Measurements from ENCODE around the gene CALHM1.
"Not testable (repeated sequence)": the region's sequence is repeated elsewhere in the genome, so short reads cannot be mapped to it uniquely, and the experiment has no call there.

Gene CALHM1

DNA sequence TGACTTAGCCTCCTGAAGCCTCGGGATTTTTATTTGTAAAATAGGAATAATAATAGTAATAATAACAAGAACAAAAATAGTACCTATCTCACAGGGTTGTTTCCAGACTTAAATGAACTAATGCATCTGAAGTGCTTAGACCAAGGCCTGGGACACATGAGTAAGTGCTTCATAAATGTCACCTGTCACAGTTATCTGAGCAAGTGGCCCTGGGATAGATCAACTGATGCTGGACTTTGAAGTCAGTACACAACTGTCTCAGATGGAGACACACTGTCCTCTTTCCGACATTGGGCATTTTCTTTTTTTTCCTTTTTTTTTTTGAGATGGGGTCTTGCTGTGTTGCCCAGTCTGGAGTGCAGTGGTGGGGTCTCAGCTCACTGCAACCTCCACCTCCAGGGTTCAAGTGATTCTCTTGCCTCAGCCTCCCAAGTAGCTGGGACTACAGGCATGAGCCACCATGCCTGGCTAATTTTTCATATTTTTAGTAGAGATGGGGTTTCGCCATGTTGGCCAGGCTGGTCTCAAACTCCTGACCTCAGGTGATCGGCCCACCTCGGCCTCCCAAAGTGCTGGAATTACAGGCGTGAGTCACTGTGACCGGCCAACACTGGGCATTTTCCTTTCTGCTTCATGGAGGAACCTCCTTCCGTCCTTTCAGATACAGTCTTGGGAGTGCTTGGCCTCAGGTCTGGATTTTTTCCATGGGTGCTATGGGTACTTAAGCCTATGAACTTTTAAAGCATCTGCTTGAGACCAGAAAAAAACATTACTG lies 28.1 kb upstream of the CALHM1 start:
- not testable (repeated sequence) for DNase-seq

DNA sequence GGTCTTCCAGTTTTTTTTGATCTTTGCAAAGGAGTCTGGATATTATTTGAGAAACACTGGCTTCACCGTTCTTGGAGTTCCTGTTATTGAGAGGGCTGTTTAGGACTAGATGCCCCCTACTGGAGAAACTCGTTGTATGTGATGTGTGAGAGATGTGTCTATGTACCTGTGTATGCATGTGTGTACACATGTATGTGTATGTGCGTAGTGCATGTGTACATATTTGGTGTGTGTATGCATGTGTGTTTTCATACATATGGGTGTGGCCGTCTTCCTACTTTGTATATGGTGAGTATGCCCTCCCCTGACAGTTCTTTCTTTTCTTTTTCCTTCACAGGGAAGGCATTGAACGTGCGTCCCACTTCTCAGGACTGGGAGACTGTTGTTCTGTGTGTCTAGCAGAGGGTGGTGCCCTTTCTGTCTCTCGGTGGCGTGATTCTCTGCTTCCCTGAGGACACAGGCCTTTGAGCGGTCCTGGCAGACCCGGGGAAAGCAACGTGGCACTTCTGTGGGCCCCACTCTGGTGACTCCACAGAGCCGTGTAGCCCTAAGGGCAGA lies 23.4 kb upstream of the CALHM1 start:
- no peak for DNase-seq

DNA sequence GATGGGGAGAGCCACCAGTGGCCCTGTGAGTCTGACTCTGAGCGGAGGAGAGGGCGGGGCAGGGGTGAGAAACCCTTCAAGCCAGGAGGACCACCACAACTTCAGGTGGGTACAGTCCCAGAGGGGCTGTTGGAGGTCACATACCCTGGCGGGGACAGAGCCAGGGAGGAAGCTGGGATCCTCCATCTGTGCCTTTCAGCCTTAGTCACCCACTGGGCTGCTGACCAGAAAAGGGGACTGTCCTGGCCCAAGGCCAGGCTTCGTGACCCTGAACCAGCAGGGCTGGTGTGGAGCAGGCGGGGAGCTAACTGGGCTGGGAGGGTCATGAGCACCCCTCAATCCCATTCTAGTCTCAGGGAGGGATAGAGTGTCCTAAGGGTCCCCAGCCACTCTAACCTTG lies 21.8 kb upstream of the CALHM1 start:
- no peak for DNase-seq

DNA sequence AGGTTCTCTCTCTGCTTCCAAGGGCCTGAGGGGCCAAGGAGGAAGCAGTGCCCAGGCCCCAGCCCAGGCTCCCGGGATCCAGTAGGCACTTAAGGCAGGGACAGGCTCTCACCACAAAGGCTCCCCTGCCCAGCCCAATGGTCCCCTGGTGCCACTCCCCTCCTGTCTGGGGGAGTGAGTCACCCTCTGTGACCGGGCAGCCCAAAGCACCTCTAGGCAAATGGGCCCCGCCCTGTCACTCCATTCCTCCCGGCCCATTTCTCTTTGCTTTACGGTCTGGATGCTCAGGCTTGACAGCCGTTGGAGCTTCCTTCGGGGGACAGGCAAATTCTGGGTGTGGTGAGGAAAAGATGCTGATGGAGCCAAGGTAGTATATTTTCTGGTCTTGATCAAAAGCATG lies 20.4 kb upstream of the CALHM1 start, which contains the start of gene CALHM3:
Gene CALHM3 (minus strand): TSS at position 106 of the 400 bp plus-strand sequence. CDS start 208 bp downstream, outside the sequence.
- no peak for DNase-seq

DNA sequence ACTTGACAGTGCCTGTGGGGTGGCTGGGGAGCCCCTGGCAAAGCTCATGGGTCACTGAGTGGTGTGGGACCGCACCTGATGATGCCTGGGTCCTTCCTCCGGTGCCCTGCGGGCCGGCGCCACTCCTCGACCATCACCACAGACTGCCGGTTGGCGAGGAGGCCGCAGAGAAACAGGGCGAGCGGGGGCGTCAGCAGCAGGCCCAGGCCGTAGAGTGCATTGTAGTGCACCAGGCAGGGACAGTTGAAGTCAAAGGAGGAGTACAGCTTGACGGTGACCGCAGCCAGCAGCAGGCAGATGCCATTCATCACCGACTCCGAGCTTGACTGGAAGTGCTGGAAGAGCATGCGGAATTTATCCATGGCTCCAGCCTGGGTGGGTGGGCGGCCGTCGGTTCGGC lies 20.0 kb upstream of the CALHM1 start:
- DNase-seq, result no peak

DNA sequence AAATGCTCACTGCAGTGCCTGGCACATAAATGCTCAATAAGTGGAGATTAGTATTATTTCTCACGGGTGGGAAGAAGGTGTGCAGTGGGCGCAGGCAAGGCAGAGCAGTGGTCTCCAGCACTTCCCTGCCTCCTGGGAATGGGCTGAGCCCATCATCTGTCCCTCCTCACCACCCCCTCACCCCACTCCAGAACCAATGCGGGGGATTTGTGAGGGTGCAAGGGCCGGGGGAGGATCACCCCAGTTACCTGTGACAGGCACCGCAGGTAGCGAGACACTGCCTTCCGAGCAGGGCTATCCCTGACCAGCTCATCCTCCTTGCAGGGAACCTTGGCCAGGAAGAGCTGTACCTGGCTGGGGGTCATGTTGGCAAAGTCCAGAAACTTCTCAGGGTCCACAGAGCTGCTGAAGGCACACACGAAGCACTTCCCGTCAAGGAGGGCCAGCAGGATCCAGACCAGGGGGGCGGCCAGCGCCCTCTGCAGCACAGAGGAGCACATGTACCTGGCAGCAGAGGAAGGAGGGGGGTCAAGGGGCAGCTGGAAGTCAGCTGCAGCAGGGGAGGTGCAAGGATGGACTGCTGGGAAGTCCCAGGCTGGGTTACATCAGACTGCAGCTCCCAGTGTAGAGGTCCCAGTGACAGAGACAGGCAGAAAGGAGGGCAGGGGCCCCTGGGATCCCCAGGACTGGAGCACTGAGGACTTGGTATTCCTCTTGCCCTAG lies 17.5 kb upstream of the CALHM1 start:
- no peak for DNase-seq

DNA sequence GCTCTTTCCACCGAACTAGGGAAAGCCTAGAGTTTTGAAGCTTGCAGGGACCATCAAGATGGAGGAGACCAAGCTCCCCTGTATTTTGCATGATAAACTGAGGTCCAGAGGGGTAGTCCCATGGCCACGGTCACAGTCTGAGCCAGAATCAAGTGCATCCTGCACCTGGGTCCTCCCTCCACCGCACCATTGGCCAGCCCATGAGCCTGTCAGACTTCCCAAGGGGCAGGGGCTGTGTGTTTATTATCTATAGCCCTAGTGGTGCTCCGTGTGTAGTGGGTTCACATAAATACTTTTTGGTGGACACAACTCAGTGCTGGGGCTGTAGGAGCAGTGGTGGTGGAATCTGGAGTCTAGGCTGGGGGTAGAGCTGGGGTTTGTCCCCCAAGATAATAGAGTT lies 16.7 kb upstream of the CALHM1 start:
- DNase-seq, result no peak

DNA sequence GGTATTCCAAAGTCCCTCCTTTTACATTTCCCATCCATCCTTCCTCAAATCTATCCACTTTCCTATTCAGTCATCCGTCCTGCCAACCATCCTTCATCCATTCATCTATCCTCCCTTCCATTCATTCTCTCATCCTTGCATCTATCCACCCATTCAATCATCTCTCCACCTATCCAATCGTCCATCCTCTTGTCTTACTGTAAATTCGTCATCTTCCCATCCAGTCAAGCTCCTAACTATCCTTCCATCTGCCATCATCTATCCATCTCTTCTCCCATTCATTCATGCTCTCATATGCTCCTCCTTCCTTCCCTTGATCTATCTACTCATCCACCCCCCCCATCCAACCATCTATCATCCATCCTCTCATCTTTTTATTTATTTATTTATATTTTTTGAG lies 15.4 kb upstream of the CALHM1 start:
- no peak for DNase-seq

DNA sequence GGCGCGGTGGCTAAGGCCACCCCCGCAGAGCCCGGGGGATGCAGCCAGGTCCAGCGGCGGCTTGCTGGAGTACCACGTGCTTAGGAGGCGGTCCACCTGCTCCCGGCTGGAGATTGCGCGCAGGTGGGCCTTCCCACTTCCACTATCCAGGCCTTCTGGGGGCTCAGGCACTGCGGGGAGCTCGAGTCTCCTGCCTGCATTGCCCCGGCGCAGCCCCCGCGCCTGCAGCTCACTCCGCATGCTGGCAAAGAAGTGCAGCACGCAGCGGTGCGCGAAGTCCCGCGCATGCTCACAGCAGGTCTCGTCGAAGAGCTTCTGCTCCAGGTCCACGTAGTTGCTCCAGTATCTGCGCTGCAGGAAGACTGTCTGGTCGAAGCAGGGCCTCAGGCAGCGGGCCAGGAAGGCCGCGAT lies 14.6 kb upstream of the CALHM1 start:
- DNase-seq, result no peak

DNA sequence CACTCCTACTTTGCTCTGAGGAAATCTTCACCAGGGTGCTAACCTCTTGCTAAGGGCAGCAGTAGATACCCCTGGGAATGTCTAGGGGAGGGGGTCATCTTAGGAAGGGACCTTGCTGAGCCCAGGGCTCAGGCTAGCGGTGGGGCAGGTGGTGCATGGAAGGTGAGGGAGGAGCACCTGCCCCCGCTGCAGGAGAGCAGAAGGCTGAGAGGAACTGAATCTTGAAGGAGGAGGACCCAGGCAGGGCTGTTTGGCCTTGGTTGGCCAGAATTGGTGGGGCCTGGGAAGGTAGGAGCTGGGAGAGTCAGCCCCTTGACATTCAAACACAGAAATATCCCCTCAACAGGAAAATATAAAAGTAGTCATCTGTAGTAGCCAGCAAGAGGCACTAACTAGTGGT lies 13.3 kb upstream of the CALHM1 start:
- no peak for DNase-seq

DNA sequence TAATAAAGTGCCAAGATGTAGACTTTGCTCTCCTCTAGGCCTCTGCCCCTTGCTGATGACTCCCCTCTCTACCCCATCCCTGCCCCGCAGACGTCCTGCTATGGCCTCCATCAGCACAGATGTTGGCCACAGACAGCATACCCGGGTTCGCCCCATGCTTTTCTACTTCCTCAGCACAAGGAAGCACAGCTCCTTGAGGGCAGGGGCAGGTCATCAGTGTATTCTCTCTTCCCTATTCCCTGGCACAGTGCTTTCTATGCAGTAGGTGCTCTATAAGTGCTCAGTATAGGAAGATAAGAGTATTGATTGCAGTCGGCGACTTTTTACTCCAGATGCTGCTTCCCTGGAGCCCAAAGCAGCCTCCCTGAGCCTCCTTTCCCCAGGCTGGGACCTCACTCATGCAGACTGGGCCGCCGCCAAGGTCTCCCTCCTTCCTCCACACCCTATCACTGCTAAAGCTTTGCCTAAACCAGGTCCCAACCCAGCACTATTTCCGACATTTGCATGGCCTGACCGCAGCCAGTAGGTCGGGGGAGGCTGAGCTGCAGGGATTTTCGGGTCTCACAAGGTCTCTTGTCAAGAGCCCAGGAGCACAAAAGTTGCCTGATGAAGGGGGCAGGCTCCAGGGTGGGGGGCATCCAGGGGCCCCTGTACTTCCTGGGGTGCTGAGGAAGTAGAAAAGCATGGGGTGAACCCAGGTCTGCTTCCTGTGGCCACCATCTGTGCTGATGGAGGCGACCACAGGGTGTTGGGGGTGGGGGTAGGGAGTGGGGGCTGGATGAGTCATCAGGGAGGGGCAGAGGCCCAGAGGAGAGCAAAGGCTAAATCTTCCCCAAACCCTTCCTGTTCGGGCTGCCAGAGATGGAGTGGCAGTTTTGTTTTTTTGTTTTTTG lies 12.3 kb upstream of the CALHM1 start:
- DNase-seq, result peak; percentile 27

DNA sequence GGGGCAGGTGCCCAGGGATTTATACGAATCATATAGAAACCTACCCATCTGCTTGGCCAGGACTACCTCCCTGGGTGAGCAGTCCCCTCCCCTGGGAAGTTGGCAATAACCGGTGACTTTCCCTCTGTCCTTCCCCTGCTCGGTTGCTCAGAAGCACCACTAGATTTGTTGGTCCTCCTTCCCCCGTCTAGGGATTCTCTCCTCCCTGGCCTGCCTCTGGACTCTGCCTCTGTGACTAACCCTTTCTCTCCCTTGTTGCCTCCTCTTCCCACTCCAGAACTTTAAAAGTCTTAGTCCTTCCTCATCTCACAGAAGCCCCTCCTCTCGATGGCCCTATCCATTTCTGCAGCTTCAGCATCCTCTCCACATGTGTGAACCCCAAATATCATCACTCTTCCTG lies 10.5 kb upstream of the CALHM1 start:
- DNase-seq, result no peak

DNA sequence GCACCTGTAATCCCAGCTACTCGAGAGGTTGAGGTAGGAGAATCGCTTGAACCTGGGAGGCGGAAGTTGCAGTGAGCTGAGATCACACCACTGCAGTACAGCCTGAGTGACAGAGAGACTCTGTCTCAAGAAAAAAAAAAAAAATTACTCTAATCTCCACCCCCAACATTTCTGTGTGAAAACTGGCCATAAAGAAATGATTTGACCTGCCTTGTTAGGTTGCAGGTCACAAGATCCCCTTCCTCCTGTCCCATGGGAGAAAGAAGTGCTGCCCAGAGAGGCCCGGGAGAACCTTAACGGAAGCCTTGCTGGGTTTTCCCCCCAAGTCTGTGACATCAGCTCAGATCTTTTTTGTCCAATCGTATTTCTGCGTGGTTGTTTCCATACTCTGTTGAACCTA lies 8.7 kb upstream of the CALHM1 start:
- no peak for DNase-seq

DNA sequence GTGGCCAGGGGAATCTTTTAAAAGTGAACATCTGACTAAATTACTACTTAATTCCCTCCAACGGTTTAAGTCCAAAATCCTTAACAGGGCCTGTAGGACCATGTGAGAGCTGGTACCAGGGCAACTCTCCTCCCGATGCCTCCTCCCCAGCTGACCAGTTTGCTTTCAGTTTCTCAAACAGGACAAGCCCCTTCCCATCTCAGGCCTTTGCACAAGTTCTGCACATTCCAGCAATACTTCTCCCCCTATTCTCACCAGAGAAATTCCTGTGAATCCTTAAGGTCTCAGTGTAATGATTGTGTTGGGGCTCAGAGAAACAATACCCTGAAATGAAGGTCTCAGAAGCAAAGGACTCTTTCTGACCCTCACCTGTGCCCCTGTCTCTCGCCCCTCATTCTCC lies 8.0 kb upstream of the CALHM1 start:
- DNase-seq, result no peak

DNA sequence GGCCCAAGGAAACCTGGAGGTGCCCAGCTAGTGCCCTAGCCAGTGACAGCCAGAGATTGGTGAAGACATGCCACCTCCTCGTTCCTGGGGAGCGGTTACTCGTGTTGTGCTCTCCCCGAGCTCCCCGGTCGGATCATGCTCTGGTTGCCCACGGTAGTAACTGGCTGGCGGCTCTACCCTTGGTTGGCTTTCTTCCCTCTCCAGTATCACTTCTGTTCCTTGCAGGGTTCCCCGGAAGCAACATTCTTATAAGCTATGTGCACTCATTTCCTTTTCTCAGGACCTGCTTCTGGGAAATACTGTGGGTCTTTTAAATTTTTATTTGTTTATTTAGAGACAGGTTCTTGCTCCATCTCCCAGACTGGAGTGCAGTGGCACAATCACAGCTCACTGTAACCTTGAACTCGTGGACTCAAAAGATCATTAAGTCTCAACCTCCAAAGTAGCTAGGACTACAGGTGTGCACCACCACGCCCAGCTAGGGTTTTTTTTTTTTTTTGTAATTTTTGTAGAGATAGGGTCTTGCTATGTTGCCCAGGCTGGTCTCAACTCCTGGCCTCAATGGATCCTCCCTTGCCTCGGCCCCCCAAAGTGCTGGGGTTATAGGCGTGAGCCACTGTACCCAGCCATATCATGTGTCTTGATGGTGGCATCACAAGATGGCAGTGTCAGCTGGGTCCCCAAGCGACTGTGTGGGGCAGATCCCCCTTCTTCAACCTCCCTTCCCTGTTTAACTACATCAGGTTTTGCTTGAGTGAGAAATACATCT lies 6.9 kb upstream of the CALHM1 start:
- DNase-seq, result no peak

DNA sequence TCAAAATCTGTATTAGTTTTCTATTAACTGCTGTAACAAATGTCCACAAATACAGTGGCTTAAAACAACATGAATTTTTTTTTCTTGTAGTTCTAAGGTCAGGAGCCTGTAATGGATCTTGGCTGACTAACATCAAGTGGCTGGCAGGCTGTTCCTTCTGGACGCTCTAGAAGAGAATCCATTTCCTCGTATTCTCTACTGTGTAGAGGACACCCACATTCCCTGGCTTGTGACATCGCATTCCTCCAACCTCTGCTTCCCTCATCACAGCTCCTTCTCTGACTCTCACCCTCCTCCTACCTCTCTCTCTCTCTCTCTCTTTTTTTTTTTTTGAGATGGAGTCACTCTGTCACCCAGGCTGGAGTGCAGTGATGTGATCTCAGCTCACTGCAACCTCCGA lies 4.8 kb upstream of the CALHM1 start:
- DNase-seq, result no peak

DNA sequence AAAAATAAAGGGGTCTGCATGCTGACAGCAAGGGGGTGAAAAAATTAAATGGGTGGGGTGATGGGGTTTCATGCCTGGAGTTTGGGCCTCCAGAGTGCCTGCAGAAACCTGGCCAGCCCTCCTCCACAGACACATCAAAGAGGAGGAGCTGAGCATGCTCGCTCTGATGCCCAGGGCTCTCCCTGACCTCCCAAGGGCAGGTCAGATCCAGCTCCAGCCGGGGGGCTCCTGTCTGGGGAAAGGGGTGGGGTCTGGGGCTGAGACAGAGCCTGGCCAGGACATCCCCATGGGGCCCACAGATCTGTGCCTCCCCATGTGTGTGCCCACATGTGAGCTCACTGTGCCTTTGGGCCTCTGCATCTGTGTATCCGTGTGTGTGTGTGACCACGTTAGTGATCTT lies 915 bp upstream of the CALHM1 start:
- no peak for DNase-seq

DNA sequence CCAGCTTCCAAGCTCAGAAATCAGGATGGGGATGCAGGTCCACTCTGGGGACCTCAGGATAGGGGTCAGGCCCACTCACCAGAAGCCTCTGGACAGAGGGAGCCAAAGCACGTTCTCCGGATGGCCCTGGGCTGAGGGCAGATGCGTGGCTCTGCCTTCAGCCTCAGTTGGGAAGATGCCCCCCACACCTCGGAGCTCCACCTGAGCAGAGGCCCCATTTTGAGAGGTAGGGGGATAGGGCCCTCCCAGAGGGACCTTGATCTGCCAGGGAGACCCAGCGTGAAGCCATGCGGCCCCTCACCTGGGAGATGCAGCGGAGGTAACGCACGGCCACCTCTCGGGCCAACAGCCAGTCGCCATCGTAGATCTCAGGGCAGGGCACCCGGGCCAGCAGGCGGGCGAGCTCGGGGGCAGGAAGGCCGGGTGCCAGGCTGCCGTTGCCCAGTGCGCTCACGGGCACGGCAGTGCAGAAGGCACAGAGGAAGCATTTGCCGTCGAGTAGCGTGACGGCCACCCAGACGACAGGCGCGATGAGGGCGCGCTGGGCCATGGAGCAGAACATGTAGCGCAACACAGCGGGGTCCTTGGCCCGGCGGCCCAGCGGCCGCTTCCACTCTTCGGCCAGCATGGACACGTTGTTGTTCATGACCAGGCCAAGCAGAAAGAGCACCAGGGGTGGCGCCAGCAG lies 660 bp downstream of the CALHM1 start:
- no peak for DNase-seq

DNA sequence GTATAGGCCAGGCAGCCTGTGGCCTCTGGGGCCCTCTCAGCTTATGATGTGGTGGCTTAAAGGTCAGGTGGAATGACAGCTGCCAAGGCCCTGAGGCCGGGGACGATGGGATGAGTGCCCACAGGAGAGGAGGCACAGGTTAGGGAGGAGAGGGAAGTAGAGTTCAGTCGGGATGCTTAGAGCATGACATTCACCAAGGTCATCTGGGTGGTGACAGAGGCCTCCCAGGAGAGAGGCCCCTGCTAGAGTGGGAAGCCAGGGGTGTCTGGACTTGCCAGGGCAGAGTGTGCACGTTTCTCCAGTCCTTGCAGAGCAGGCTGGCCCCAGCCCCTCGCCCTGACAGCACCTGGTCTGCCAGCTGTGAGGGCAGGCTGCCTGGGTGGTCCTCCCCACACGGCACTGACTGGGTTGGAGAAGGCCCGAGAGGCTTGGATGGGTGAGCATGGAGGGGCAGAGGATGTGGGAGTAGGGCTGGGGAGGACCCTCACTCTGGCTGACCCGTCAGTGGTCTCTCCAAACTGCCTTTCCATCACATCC lies 1.5 kb downstream of the CALHM1 start:
- DNase-seq, result no peak

DNA sequence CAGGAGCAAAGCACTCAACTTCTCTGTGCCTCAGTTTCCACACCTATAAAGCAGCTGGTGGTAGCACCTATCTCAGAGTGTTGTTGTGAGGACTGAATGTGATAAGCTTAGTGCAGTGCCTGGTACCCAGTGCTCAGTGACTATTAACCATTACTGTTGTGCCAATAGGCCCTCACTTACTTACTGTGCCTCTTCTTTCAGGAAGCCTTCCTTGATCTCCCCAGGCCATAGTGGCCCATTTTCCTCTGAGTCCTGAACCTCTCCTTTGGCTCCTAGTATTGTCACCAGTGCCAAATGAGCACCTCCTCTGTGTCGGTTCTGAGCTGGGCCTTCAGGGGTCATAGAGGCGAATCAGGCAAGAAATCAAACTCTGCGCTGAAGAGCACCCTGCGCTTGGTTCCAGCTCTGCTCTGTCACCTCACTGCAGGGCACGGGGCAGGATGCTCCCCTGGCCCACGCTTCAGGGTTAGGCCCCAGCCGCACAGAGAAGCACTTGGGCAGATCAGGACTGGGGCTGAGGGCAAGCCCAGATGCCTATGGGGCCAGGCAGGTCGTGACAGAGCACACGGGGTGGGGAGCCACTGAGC lies 2.5 kb downstream of the CALHM1 start:
- DNase-seq, result no peak

DNA sequence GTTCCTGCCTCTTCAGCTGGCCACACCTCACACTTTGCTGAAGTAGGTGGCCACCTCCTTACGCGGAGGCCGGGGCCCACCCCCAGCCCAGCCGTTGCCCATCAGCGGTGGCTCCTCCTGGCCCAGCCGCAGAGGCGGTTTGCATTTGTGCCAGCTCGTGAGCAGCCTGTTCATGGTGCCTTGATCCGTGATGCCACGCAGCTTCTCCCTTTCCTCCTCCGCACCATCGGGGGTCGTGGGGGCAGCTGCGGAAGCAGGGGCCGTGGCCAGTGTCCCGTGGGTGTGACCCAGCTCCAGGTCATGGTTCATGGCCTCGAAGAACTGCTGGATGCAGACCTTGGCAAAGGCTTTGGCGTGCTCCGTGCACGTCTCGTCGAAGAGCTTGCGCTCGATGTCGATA lies 3.5 kb downstream of the CALHM1 start:
- no peak for DNase-seq
